Measurements from ENCODE around the gene RNF31.
"Not testable (repeated sequence)": the region's sequence is repeated elsewhere in the genome, so short reads cannot be mapped to it uniquely, and the experiment has no call there.

The RNF31 gene

GRCh38 chr14:24146978-24147760 lies at the start of gene RNF31:
Gene RNF31, plus strand, starts transcription at chr14:24147498. Its CDS starts 201 bp downstream, at chr14:24147699.
- peak; percentile 98 for DNase-seq

- DNase-seq: no peak
Observed at GRCh38 chr14:24098229-24098926, 48.9 kb upstream of the RNF31 start.

GRCh38 chr14:24098927-24099813 lies 48.1 kb upstream of the RNF31 start:
- DNase-seq: no peak

GRCh38 chr14:24100197-24100981 lies 46.9 kb upstream of the RNF31 start:
- no peak for DNase-seq

GRCh38 chr14:24100982-24101494 lies 46.3 kb upstream of the RNF31 start:
- no peak for DNase-seq

GRCh38 chr14:24102357-24103048 lies 44.8 kb upstream of the RNF31 start:
- DNase-seq: no peak

- DNase-seq: no peak
Observed at GRCh38 chr14:24103451-24103850, 43.8 kb upstream of the RNF31 start.

- not testable (repeated sequence) for DNase-seq
Observed at GRCh38 chr14:24105609-24106239, 41.6 kb upstream of the RNF31 start.

GRCh38 chr14:24106672-24107271 lies 40.5 kb upstream of the RNF31 start:
- no peak for DNase-seq

GRCh38 chr14:24108336-24108874 lies 38.9 kb upstream of the RNF31 start:
- DNase-seq: no peak

- DNase-seq: no peak
Observed at GRCh38 chr14:24110060-24110459, 37.2 kb upstream of the RNF31 start.

GRCh38 chr14:24110523-24110922 lies 36.8 kb upstream of the RNF31 start:
- no peak for DNase-seq

- no peak for DNase-seq
Observed at GRCh38 chr14:24113379-24113800, 33.9 kb upstream of the RNF31 start.

- peak; percentile 85 for DNase-seq
Observed at GRCh38 chr14:24113801-24114531, 33.3 kb upstream of the RNF31 start.

GRCh38 chr14:24114532-24115421 lies 32.5 kb upstream of the RNF31 start, which contains the start of the genes DCAF11 and NRL:
Gene DCAF11, plus strand, starts transcription at chr14:24114777. Its CDS starts 818 bp downstream, at chr14:24115595.
Gene NRL, minus strand, starts transcription at chr14:24114949. Its CDS starts 32,101 bp downstream, at chr14:24082848.
- DNase-seq: peak; percentile 100

- no peak for DNase-seq
Observed at GRCh38 chr14:24115422-24116127, 31.7 kb upstream of the RNF31 start.

GRCh38 chr14:24116128-24116814 lies 31.0 kb upstream of the RNF31 start:
- no peak for DNase-seq

All from fibroblast of upper back skin (primary cell).